Mammary epithelial cell (primary cell): Measurements from ENCODE around the gene MEGF11.

Source experiments
- EZH2 ChIP-seq: IDR thresholded peaks from 2 replicates; pipeline ENCODE4 v1.6.1; 2012; ENCODE audit warnings: low read length, inconsistent platforms, borderline replicate concordance
- TF ChIP-seq, protein P1 (sequence below), 2 donors: IDR thresholded peaks in 1 of 2; conservative IDR thresholded peaks in 1 of 2; 2 replicates each; pipeline ENCODE4 v1.5.1; 2011 to 2012; ENCODE audit warnings: inconsistent platforms in 2 of 2, low read length in 2 of 2, mild to moderate bottlenecking in 2 of 2, control low read depth in 1 of 2, low read depth in 1 of 2; ENCODE audit not compliant: insufficient read depth in 1 of 2; ENCODE audit errors: extremely low read depth in 1 of 2

- TF ChIP-seq, protein P1, sequence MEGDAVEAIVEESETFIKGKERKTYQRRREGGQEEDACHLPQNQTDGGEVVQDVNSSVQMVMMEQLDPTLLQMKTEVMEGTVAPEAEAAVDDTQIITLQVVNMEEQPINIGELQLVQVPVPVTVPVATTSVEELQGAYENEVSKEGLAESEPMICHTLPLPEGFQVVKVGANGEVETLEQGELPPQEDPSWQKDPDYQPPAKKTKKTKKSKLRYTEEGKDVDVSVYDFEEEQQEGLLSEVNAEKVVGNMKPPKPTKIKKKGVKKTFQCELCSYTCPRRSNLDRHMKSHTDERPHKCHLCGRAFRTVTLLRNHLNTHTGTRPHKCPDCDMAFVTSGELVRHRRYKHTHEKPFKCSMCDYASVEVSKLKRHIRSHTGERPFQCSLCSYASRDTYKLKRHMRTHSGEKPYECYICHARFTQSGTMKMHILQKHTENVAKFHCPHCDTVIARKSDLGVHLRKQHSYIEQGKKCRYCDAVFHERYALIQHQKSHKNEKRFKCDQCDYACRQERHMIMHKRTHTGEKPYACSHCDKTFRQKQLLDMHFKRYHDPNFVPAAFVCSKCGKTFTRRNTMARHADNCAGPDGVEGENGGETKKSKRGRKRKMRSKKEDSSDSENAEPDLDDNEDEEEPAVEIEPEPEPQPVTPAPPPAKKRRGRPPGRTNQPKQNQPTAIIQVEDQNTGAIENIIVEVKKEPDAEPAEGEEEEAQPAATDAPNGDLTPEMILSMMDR (conservative IDR thresholded peaks at IDR 0.05 in 1 of 2, IDR thresholded peaks at IDR 0.05 in 1 of 2; ENCODE audit: extremely low read depth in 1 of 2, insufficient read depth in 1 of 2, low read depth in 1 of 2, low read length in 2 of 2), result no peak
- no peak for TF ChIP-seq EZH2
Measured at GRCh38 chr15:66115568-66116206, 137.9 kb downstream of the MEGF11 start.
